Measurements from ENCODE around the gene LRBA. TPM values are rescaled to one million over a fixed set of nuclear protein-coding genes. Genes with fewer than 3 reads are reported as not detected.
"Not testable (repeated sequence)": the region's sequence is repeated elsewhere in the genome, so short reads cannot be mapped to it uniquely, and the experiment has no call there.

LRBA gene
- total RNA-seq, 1 donor from 2014 or later, result 28.2 TPM

- no peaks in the 10 kb centered on the region for H3K27me3 Mint-ChIP-seq (ENCODE audit: low read depth)
- no peak overlapping the region for H3K27ac Mint-ChIP-seq (ENCODE audit: unreplicated experiment)
- TF ChIP-seq CTCF (conservative IDR thresholded peaks at IDR 0.05), result no peak
- no peaks in the 10 kb centered on the region for H3K4me1 Mint-ChIP-seq
- no peaks in the 10 kb centered on the region for H3K36me3 Mint-ChIP-seq (ENCODE audit: low read depth)
- DNase-seq (ENCODE audit: low read depth, low spot score), result no peak
- H3K4me3 Mint-ChIP-seq, result no peak overlapping the region
- no peaks in the 10 kb centered on the region for H3K9me3 Mint-ChIP-seq
Measured at GRCh38 chr4:151029537-151029936, 14.5 kb upstream of the LRBA start.

GRCh38 chr4:151029006-151029405, 13.9 kb upstream of the LRBA start:
- H3K4me1 Mint-ChIP-seq; H3K27me3 Mint-ChIP-seq (ENCODE audit: low read depth); H3K36me3 Mint-ChIP-seq (ENCODE audit: low read depth); H3K4me3 Mint-ChIP-seq; H3K9me3 Mint-ChIP-seq; H3K27ac Mint-ChIP-seq (ENCODE audit: unreplicated experiment); DNase-seq (ENCODE audit: low read depth, low spot score): not testable (repeated sequence)

GRCh38 chr4:151025759-151026158, 10.7 kb upstream of the LRBA start:
- no peaks in the 10 kb centered on the region for H3K4me1 Mint-ChIP-seq
- no peak for DNase-seq (ENCODE audit: low read depth, low spot score)
- TF ChIP-seq CTCF (conservative IDR thresholded peaks at IDR 0.05), result no peak
- H3K36me3 Mint-ChIP-seq (ENCODE audit: low read depth), result no peaks in the 10 kb centered on the region
- no peaks in the 10 kb centered on the region for H3K27me3 Mint-ChIP-seq (ENCODE audit: low read depth)
- H3K4me3 Mint-ChIP-seq, result no peak overlapping the region
- no peaks in the 10 kb centered on the region for H3K9me3 Mint-ChIP-seq
- no peak overlapping the region for H3K27ac Mint-ChIP-seq (ENCODE audit: unreplicated experiment)

- Mint-ChIP-seq H3K27ac (ENCODE audit: unreplicated experiment) (no peak overlapping the region), H3K4me3 (no peak overlapping the region), H3K36me3 (ENCODE audit: low read depth) (no peaks in the 10 kb centered on the region), H3K4me1 (no peaks in the 10 kb centered on the region), H3K27me3 (ENCODE audit: low read depth) (no peaks in the 10 kb centered on the region), H3K9me3 (no peaks in the 10 kb centered on the region)
- DNase-seq (ENCODE audit: low read depth, low spot score), result no peak
- no peak for TF ChIP-seq CTCF (conservative IDR thresholded peaks at IDR 0.05)
Measured at GRCh38 chr4:151022586-151022985, 7.5 kb upstream of the LRBA start.

- Mint-ChIP-seq H3K27ac (ENCODE audit: unreplicated experiment) (no peak overlapping the region), H3K27me3 (ENCODE audit: low read depth) (no peaks in the 10 kb centered on the region), H3K36me3 (ENCODE audit: low read depth) (no peaks in the 10 kb centered on the region), H3K4me1 (no peaks in the 10 kb centered on the region), H3K4me3 (no peak overlapping the region), H3K9me3 (no peaks in the 10 kb centered on the region)
- TF ChIP-seq CTCF (conservative IDR thresholded peaks at IDR 0.05), result no peak
- DNase-seq (ENCODE audit: low read depth, low spot score), result no peak
Measured at GRCh38 chr4:151021637-151022334, 6.7 kb upstream of the LRBA start.

- no peaks in the 10 kb centered on the region for H3K36me3 Mint-ChIP-seq (ENCODE audit: low read depth)
- no peaks in the 10 kb centered on the region for H3K9me3 Mint-ChIP-seq
- TF ChIP-seq CTCF (conservative IDR thresholded peaks at IDR 0.05), result no peak
- H3K4me1 Mint-ChIP-seq, result peaks cover 21% of the 10 kb centered on the region
- H3K27ac Mint-ChIP-seq (ENCODE audit: unreplicated experiment), result peak overlapping the region; percentile 92
- DNase-seq (ENCODE audit: low read depth, low spot score), result peak; percentile 70
- peak overlapping the region; percentile 100 for H3K4me3 Mint-ChIP-seq
- no peaks in the 10 kb centered on the region for H3K27me3 Mint-ChIP-seq (ENCODE audit: low read depth)
Measured at GRCh38 chr4:151015459-151016347, 619 bp upstream of the LRBA start.
